Mucosa of descending colon (tissue), 3 donors: ENCODE results near the gene CPNE6. TPM values are rescaled to one million over a fixed set of nuclear protein-coding genes. Genes with fewer than 3 reads are reported as not detected.

Source experiments
- ATAC-seq: fragments of 200-7000 bp; cut with Tn5 transposase; one replicate; pipeline ENCODE4 v1.9.1; 2020; ENCODE audit warnings: mild to moderate bottlenecking, moderate library complexity
- DNase-seq, 3 donors: peaks; one replicate each; pipeline ENCODE4 v3.0.0-alpha.2; 2020
- H3K36me3 ChIP-seq: fragments of 200-600 bp; one replicate; pipeline ENCODE4 v1.8.0; 2021; ENCODE audit warnings: low read depth, mild to moderate bottlenecking
- H3K4me1 ChIP-seq: fragments of 200-600 bp; one replicate; pipeline ENCODE4 v1.8.0; 2021; ENCODE audit warnings: low read depth, mild to moderate bottlenecking
- H3K4me3 ChIP-seq: fragments of 200-600 bp; one replicate; pipeline ENCODE4 v1.8.0; 2021; ENCODE audit warnings: mild to moderate bottlenecking
- H3K9me3 ChIP-seq: fragments of 200-600 bp; one replicate; pipeline ENCODE4 v1.8.0; 2021; ENCODE audit warnings: mild to moderate bottlenecking
- CTCF ChIP-seq: fragments of 200-600 bp; IDR thresholded peaks from one replicate; pipeline ENCODE4 v1.8.0; 2022; ENCODE audit warnings: antibody characterized with exemption, mild to moderate bottlenecking
- intact Hi-C, 2 donors: fragments of 100-400 bp; cut with DNase I in 1 of 2; cut with micrococcal nuclease in 1 of 2; formaldehyde crosslinking; loops; one replicate each; pipeline versions ENCODE4 v1.11.0 to v1.11.1; 2022; cut with DNase I, micrococcal nuclease
- total RNA-seq, 3 donors: library from RNA; stranded (reverse); fragmentation: NEBNext Ultra II Directional in 2 of 3; extraction: Animal tissue kit (Norgen Biotek cat#: 25700) in 2 of 3; gene quantifications; one replicate each; pipeline versions ENCODE4 v1.2.1 to v1.2.4, GENCODE V29; 2021 to 2023
- donor health status: DM: no; HTN: no; CAD: no; lungs with moderate emphysema.
- donor health status: DM: no; HTN: no; CAD: no.
- donor health status: DM: no; HTN: yes; CAD: no.

The CPNE6 gene
- total RNA-seq, 3 donors from 2014 or later = 0.14 to 2.2 TPM; not detected in 1

GRCh38 chr14:24119691-24120090 is 48.3 kb downstream of the CPNE6 start:
- ATAC-seq (no peak), DNase-seq (no peak)
- peaks cover 10% of the 10 kb centered on the region for H3K4me1 ChIP-seq
- H3K36me3 ChIP-seq = peaks cover 14% of the 10 kb centered on the region
- TF ChIP-seq CTCF = no peak
- intact Hi-C loops = no loop called here
- H3K4me3 ChIP-seq = no peak overlapping the region
- no peaks in the 10 kb centered on the region for H3K9me3 ChIP-seq

GRCh38 chr14:24121210-24121609 is 49.8 kb downstream of the CPNE6 start:
- intact Hi-C loops = no loop called here
- Histone ChIP-seq H3K4me1 (peaks cover 5% of the 10 kb centered on the region), H3K4me3 (no peak overlapping the region), H3K36me3 (peaks cover 11% of the 10 kb centered on the region), H3K9me3 (no peaks in the 10 kb centered on the region)
- ATAC-seq (no peak), DNase-seq (no peak)
- TF ChIP-seq CTCF = no peak

GRCh38 chr14:24122416-24122815 is 51.1 kb downstream of the CPNE6 start:
- peaks cover 11% of the 10 kb centered on the region for H3K36me3 ChIP-seq

GRCh38 chr14:24122898-24123297 is 51.5 kb downstream of the CPNE6 start:
- H3K4me3 ChIP-seq = no peak overlapping the region
- H3K9me3 ChIP-seq = no peaks in the 10 kb centered on the region
- TF ChIP-seq CTCF = no peak
- no peaks in the 10 kb centered on the region for H3K4me1 ChIP-seq
- intact Hi-C loops = no loop called here
- H3K36me3 ChIP-seq = peaks cover 11% of the 10 kb centered on the region
- ATAC-seq (no peak), DNase-seq (no peak)

More at GRCh38 chr14:24122416-24122815, 51.1 kb downstream of the CPNE6 start:
- no peak for ATAC-seq
- Histone ChIP-seq H3K9me3 (no peaks in the 10 kb centered on the region), H3K4me1 (no peaks in the 10 kb centered on the region), H3K4me3 (no peak overlapping the region)
- no peak for TF ChIP-seq CTCF
- intact Hi-C loops = no loop called here
- DNase-seq = no peak

- no peak overlapping the region for H3K4me3 ChIP-seq
- intact Hi-C loops = no loop called here
- DNase-seq (no peak), ATAC-seq (peak; percentile 26)
- H3K9me3 ChIP-seq = no peaks in the 10 kb centered on the region
- no peaks in the 10 kb centered on the region for H3K4me1 ChIP-seq
- H3K36me3 ChIP-seq = peaks cover 11% of the 10 kb centered on the region
- TF ChIP-seq CTCF = no peak
Measured at GRCh38 chr14:24123424-24124417, 52.4 kb downstream of the CPNE6 start.
